D341Med (cell line): ENCODE measurements around the gene ANKRD40.
"Not testable (repeated sequence)": the region's sequence is repeated elsewhere in the genome, so short reads cannot be mapped to it uniquely, and the experiment has no call there.

Experiments
- DNase-seq: peaks from one replicate; pipeline ENCODE4 v3.0.0; 2012; ENCODE audit warnings: low spot score

ANKRD40 gene

DNA sequence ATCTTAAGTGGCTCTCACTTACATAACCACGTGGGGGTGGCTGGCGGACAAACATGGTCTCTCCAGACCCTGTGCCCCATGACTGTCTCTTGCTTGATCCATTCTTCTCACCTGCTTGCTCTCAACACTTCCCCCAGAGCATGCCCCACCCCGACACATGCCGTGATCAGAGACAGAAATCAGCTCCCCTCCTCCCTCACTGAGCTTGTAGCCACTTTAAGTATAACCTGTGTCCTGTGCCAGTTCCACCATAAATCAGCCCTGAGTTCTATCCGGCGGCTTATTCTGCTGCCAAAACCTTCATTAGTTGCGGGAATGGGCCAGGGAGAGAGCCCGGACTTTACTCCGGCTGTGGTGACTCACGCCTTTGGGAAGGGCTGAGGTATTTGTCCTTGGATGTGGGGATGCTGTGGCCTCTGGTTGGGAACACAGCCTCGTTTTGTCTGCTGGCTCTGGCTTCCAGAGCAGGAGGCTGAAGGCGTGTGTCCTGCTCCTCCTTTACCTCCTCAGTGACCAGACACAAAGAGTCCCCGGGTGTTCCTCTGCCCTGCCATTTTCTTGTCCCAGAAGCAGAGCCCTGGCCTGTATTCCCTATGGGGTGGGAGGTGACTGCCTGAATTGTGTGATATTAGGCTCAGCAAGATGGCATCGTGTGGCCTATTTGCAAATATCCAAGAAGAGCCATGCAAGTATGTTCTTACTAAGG, 21.1 kb downstream of the ANKRD40 start:
- DNase-seq, result no peak

DNA sequence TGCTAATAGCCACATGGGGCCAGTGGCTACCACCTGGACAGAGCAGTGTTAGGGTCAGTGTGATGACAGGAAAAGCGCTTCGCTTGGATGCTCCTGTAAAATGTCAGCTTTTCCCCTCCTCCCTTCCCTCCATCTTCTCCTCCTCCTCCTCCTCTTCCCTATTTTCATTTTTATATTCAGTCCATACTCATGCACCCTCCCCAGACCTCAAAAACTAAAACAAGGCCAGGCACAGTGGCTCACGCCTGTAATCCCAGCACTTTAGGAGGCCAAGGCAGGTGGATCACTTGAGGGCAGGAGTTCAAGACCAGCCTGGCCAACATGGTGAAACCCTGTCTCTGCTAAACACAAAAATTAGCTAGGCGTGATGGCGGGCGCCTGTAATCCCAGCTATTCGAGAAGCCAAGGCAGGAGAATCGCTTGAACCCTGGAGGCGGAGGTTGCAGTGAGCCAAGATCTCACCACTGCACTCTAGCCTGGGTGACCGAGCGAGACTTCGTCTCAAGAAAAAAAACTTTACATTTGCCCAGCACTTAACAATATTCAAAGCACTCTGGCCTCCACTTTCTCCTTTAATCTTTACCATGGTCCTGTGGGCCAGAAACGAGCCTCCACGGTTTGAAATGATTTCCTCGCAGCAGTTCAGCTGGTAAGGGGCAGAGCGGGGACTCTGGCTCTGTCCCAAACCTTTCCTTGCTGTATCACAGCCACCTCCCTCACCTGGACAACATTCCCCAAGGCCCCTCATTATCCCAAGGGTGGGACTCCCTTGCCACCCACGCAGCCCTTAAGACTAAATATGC, 21.8 kb downstream of the ANKRD40 start:
- no peak for DNase-seq

DNA sequence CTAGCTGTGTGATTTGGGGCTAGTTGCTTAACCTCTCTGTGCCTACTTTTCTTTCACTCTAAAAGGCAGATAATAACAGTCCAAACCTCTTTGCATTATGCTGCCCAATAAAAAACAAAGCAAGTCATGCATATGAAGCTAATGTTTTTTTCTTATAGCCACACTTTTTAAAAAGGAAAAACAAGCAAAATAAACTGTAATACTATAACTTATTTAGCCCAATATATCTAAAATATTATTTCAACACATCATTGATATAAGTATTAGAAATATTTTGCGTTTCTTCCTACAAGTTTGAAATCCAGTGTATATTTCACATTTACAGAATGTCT, 22.4 kb downstream of the ANKRD40 start:
- no peak for DNase-seq

DNA sequence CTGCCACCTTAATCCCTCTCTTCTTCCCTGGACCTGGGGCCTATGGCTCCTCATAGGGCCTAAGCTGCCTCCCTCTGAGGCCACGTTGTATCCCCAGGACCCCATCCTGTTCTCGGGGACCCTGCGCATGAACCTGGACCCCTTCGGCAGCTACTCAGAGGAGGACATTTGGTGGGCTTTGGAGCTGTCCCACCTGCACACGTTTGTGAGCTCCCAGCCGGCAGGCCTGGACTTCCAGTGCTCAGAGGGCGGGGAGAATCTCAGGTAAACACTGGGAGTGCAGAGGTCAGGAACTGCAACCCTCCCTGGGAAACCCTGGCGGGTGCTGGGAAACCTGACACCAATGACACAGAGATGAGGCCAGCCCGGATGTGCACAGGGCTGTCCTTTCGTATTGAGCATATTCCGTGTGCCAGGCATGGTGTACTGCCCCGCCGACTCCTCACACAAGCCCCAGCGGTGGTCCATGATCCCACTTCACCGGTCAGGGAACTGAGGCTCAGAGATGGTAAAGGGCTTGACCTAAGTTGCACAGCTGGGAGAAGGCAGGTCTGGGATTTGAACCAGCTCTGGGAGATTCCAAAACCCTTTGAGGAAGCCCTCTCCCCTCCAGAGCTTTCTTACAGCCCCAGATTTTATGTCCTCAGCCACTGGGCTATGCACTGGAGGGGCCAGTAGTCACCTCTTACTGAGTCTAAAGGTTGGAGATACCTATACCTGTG, 22.9 kb downstream of the ANKRD40 start:
- no peak for DNase-seq

DNA sequence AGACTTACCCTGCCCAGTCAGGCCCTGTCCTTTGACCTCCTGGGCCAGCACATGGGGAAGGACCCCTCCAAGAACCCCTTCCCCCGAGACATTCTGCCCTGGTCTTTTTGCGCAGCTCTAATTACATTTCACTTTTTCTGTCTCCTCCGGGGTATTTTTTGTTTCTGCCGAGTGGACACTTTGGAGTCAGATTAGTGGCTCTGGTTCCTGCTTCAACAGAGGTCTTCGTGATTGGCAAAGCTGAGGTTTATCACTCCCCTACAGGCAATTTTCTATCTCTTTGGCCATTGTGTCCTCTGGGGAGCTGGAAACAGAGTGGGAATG, 23.5 kb downstream of the ANKRD40 start:
- no peak for DNase-seq

DNA sequence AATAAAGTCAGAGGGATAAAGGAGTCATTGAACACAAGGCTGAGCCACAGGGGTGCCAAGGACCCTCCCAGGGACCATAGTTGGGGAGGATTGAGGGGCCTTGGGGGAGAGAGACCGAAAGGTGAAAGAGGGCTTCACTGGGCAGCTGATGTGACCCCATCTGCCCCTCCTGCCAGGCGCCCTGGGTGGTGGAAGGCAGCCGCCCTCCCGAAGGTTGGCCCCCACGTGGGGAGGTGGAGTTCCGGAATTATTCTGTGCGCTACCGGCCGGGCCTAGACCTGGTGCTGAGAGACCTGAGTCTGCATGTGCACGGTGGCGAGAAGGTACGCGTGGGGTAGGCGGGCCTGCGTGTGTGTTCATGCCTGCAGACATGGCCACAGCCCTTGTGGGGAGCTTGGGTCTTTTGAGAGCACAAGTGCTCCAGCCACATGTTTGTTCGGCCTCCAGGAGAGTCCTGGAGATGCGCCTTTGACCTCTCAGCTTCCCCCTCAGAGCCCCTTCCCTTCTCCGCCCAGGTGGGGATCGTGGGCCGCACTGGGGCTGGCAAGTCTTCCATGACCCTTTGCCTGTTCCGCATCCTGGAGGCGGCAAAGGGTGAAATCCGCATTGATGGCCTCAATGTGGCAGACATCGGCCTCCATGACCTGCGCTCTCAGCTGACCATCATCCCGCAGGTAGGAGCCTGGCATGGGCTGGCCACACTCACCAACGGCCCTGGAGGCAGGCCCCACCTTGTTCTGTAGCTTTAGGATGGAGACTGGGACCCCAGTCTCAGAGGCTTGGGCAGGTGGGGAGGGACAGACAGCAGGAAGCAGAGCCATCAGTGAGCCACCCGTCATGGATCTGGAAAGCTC, 24.1 kb downstream of the ANKRD40 start:
- DNase-seq, result peak; percentile 39

DNA sequence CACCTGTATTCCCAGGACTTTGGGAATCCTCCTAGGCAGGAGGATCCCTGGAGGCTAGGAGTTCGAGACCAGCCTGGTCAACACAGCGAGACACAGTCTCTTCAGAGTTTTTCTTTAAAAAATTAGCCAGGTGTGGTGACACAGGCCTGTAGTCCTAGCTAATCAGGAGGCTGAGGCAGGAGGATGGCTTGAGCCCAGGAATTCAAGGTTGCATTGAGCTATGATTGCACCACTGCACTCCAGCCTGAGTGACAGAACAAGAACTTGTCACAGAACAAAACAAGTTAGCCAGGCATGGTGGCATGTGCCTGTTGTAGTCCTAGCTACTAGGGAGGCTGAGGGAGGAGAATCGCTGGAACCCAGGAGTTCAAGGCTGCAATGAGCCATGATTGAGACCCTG, 24.8 kb downstream of the ANKRD40 start:
- no peak for DNase-seq

DNA sequence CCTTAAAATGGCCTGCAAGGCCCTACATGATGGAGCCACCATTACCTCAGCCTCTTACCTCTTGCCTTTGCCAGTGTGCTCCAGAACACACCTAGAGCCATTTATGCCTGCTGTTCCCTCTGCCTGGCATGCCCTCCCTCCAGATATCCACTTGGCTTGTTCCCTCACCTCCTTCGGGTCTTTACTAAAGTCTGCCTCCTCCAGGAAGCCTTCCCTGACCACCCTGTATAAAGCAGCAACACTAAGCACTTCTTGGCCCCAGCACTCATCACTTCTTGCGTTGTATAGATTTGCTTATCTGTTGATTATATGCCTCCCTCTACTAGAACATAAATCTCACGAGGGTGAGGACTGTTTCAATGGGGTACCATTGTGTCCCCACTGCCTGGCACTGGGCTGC, 25.3 kb downstream of the ANKRD40 start:
- no peak for DNase-seq

DNA sequence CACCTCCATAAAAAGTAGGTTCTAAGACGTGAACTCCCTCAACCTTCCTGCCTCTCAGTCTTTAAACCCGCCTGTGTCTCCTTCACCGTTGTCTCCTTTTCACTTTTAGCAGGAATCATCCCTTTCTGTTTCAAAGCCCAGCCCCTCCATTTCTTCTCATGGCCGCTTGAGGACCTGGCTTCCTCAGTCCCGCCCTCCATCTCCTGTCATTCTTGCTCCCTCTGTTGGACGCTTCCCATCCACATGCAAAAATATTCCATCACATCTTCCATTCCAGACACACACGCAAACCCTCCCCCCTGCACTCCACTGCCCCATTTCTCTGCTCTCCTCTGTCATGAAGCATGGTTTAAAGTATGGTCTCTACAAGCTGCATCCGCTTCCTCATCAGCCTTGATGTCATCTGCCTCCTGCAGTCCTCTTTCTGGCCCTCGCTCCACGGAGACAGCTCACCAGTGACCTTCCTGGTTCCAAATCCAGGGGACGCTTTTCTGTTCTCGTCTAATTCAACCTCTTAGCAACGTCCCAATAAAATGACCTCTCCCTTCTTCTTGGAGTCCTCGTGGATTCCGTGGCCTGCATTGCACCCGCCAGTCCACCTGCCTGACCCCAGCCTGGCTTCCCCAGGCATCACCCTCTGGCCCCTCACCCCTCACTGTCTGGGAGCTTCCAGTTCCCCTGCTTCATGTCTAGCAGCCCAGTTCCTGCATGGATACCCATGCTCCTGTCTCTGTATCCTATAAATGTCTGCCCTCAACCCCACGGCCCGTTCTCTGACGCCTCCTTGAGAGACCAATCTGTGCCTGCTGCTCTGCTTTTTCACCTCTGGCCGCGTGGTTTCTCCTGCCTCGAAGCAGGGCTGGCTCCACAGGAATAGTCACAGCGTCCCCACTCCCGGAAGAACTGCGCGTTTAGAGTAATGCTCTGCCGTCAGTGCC, 26.2 kb downstream of the ANKRD40 start:
- peak; percentile 88 for DNase-seq

DNA sequence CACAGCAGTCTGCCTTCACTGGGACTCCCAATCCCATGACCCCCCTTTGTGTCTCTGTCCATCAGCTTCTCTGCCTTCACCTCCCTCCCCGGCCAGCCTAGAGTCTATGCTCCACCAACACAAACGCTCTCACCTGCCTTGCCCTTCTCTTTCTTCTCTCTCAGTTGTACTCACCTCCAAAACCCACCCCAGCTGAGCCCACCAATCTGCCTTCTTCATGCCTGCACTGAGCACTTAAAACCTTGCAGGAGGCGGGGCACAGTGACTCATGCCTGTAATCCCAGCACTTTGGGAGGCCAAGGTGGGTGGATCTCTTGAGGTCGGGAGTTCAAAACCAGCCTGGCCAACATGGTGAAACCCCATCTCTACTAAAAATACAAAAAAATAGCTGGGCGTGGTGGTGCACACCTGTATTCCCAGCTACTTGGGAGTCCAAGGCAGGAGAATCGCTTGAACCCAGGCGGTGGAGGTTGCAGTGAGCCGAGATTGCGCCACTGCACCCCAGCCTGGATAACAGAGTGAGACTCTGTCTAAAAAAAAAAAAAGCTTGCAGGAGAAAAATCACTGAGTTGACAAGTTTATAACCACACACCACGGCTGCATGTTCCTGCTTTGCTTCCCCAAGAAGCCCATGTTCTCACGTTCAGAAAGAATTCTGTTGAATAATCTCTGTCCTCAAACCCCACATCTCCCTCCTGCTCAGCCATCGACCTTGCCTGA, 27.0 kb downstream of the ANKRD40 start:
- DNase-seq, result not testable (repeated sequence)

DNA sequence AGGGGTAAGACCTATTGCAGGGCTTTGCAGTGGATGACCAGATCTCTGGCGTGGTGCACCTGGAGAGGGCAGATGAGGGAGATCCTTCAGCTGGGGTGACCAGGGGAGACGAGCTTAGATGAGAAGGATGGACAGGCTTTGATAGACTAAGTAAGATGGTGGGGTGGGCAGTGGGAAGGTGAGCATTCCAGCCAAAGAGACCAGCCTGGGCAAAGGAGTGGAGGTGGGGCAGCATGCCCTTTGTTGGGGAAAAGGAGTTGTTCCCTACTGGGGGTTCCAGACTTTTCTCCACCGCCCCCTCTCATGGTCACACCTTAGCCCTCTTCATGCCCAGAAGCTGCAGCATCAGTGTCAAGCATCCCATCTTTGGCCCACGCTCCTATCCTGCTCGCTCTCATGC, 27.6 kb downstream of the ANKRD40 start:
- DNase-seq, result peak; percentile 26

DNA sequence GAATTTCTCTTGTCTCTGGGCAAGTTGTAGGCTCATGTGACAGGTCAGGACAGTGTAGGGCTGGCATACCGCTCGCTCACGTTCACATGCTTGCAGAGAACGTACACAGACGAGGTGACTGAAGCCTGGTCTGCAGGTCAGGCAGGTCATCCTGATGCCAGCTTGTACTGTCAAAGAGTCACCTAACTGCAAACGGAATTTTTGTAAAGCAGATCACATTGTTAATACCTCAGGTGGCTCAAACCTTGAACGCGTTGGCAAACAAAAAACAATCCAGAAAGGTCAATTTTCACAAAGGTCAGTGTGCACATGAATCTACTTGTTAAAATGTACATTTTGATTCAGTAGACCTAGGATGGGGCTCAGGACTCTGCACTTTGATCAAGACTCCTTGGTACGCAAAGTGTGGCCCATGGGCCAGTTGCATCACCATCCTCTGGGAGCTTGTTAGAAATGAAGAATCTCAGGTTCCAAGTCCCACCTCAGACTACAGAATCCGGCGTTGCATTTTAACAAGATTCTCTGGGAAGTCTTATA, 28.6 kb downstream of the ANKRD40 start:
- no peak for DNase-seq

DNA sequence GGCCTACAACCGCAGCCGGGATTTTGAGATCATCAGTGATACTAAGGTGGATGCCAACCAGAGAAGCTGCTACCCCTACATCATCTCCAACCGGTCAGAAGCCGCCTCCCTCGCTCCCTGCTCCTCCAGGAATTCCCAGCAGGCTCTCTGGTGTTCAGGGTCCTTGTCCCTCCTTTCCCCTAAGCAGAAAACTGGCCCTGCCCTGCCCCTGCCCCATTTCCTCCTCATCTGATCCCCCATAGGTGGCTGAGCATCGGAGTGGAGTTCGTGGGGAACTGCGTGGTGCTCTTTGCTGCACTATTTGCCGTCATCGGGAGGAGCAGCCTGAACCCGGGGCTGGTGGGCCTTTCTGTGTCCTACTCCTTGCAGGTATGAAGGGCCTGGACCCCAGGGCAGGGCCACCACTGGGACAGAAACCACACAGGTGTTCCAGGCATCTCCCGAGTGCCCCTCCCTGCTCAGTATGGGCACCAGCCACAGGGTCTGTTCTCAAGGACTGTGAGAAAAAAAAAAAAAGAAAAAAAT, 29.8 kb downstream of the ANKRD40 start:
- peak; percentile 22 for DNase-seq

DNA sequence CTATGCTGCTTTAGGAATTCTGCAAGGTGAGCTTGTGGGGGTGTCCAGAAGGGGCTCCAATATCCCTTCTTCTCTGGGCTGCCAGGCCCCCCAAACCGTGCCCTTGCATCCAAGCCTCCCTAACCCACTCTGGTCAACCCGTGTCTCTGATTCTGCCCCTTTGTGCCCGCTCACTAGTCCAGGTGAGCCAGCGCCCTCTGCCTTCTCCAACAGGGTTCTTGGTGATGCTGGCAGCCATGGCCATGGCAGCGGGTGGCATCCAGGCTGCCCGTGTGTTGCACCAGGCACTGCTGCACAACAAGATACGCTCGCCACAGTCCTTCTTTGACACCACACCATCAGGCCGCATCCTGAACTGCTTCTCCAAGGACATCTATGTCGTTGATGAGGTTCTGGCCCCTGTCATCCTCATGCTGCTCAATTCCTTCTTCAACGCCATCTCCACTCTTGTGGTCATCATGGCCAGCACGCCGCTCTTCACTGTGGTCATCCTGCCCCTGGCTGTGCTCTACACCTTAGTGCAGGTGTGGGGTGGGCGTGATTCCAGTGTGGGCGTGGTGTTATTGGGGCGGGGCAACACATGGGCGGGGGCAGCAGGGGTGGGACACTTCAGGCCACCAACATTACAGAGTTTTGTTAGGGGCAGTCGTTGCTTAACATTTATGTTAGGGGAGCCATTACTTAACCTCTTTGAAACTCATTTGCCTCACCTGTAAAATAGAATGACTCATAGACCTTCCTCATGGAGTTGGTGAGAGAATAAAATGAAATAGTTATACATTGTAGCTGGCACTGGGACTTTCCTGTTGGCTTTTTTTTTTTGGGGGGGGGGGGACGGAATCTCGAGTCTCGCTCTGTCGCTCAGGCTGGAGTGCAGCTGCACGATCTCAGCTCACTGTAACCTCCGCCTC, 31.4 kb downstream of the ANKRD40 start:
- DNase-seq, result peak; percentile 39

DNA sequence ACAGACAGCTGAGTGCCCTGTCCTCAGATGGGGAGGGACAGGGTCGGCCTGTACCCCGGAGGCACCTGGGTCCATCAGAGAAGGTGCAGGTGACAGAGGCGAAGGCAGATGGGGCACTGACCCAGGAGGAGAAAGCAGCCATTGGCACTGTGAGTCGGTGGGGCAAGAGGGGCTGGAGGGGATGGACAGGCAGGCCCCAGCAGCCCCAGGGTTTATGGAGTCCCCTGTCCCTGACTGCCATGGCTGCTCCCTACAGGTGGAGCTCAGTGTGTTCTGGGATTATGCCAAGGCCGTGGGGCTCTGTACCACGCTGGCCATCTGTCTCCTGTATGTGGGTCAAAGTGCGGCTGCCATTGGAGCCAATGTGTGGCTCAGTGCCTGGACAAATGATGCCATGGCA, 32.1 kb downstream of the ANKRD40 start:
- peak; percentile 40 for DNase-seq

DNA sequence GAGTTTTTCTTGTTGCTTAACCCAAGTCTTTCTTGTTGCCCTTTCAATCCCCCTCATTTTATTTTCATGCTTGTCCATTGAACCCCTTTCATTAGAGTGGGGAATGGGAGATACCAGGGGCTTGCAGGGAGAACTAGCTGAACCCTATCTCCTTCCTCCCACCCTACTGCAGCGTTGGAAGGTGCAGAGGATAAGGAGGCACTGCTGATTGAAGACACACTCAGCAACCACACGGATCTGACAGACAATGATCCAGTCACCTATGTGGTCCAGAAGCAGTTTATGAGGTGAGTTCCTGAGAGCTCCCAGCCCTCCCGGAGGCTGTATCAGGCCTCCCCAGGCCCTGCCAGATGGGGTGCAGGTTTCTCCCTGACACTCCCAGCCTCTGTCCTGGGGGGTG, 32.5 kb downstream of the ANKRD40 start:
- DNase-seq, result peak; percentile 22

DNA sequence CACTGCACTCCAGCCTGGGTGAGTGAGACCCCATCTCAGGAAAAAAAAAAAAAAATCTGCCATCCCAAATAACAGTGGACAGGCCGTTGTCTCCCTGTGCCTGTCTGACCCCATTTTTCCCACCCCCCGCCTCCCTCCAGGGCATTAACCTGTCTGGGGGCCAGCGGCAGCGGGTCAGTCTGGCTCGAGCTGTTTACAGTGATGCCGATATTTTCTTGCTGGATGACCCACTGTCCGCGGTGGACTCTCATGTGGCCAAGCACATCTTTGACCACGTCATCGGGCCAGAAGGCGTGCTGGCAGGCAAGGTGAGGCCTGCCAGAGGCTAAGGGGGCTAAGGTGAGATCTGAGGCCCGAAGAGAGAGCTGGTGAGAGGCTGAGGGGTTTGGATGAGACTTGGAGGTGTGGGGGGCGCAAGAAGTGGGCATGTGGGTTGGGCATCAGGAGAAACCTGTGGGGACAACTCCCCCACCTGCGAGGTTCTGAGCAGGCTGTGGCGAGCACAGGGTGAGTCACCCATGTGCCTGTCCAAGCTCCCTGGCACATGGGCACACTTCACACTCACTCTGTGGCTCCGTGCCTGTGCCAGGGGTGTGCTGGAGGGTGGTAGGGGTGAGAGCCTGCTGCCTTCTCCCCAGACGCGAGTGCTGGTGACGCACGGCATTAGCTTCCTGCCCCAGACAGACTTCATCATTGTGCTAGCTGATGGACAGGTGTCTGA, 34.7 kb downstream of the ANKRD40 start:
- DNase-seq, result peak; percentile 43

DNA sequence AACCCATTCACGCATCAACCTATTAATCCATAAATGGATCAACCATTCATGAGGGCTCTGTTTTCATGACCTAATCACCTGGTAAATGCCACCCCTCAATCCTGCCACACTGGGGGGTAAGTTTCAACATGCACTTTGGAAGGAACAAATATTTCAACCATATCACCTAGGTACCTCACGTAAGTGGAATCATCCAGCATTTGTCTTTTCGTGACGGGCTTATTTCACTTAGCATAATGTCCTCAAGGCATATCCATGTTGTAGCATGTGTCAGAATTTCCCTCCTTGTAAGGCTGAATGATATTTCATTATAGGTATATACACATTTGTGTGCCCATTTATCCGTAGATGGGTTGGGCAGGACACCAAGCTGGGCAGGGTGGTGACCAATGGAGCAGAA, 35.6 kb downstream of the ANKRD40 start:
- DNase-seq, result no peak
